HFF-Myc (cell line): ENCODE results near the gene SPRR2D.

Experiments used
- DNase-seq: peaks from one replicate; pipeline ENCODE4 v3.0.0-alpha.2; 2011; ENCODE audit warnings: low read depth; ENCODE audit errors: extremely low read depth
- H3K4me3 ChIP-seq: replicated peaks from 2 replicates; pipeline ENCODE4 v1.5.1; 2011; ENCODE audit warnings: low read depth, mild to moderate bottlenecking, control low read depth, low read length
- CTCF ChIP-seq: IDR thresholded peaks from 2 replicates; pipeline ENCODE4 v1.5.1; 2012; ENCODE audit warnings: mild to moderate bottlenecking, low read depth, low read length, control low read depth; ENCODE audit errors: missing control alignments

The SPRR2D gene

GRCh38 chr1:152995842-152996241, 45.1 kb downstream of the SPRR2D start:
- H3K4me3 ChIP-seq: no peak overlapping the region
- no peak for DNase-seq
- TF ChIP-seq CTCF: no peak

GRCh38 chr1:152993186-152993585, 47.7 kb downstream of the SPRR2D start:
- TF ChIP-seq CTCF: no peak
- H3K4me3 ChIP-seq: no peak overlapping the region
- no peak for DNase-seq
